Upper lobe of left lung (tissue), 4 donors: ENCODE measurements around the gene SAXO2.
"Not testable (repeated sequence)": the region's sequence is repeated elsewhere in the genome, so short reads cannot be mapped to it uniquely, and the experiment has no call there.

Experiments used
- EP300 ChIP-seq, 4 donors: sonication (generic); formaldehyde crosslinking; IDR thresholded peaks; one replicate each; pipeline ENCODE4 v1.5.1; 2017; ENCODE audit warnings: antibody characterized with exemption in 4 of 4, control low read depth in 2 of 4
- TF ChIP-seq, protein P1 (sequence below), 6 experiments: fragments of 450-650 bp in 4 of 6; fragments of 200-600 bp in 2 of 6; sonication (generic) in 2 of 6; IDR thresholded peaks; one replicate each; pipeline ENCODE4 v1.5.1; 2016 to 2019; ENCODE audit warnings: antibody characterized with exemption in 6 of 6

GRCh38 chr15:82316247-82317090 is 53.9 kb downstream of the SAXO2 start:
- TF ChIP-seq, protein P1, sequence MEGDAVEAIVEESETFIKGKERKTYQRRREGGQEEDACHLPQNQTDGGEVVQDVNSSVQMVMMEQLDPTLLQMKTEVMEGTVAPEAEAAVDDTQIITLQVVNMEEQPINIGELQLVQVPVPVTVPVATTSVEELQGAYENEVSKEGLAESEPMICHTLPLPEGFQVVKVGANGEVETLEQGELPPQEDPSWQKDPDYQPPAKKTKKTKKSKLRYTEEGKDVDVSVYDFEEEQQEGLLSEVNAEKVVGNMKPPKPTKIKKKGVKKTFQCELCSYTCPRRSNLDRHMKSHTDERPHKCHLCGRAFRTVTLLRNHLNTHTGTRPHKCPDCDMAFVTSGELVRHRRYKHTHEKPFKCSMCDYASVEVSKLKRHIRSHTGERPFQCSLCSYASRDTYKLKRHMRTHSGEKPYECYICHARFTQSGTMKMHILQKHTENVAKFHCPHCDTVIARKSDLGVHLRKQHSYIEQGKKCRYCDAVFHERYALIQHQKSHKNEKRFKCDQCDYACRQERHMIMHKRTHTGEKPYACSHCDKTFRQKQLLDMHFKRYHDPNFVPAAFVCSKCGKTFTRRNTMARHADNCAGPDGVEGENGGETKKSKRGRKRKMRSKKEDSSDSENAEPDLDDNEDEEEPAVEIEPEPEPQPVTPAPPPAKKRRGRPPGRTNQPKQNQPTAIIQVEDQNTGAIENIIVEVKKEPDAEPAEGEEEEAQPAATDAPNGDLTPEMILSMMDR (IDR thresholded peaks at IDR 0.05), result not testable (repeated sequence)
- TF ChIP-seq EP300 (IDR thresholded peaks at IDR 0.05), result not testable (repeated sequence)
